HepG2 (cell line): Measurements from ENCODE around the gene SHISAL1. TPM values are rescaled to one million over a fixed set of nuclear protein-coding genes. Genes with fewer than 3 reads are reported as not detected.

ENCODE experiments used
- ATAC-seq: fragments of 200-7000 bp; cut with Tn5 transposase; 3 replicates; pipeline ENCODE4 v1.9.1; 2020; ENCODE audit warnings: mild to moderate bottlenecking, moderate library complexity
- BruUV-seq: library from RNA; stranded (reverse); fragments of 400-500 nt; replicated peaks from 2 replicates; lab custom pipeline; 2021; lab: Mats Ljungman, UMichigan
- CTCF ChIA-PET: fragments of 300-600 bp; formaldehyde crosslinking; extraction: SDS; loops from one replicate; lab custom pipeline; 2021; ENCODE audit warnings: low total read pairs, inconsistent platforms, low intra/inter-chr PET ratio; lab: Yijun Ruan, JAX
- POLR2A ChIA-PET: fragments of 350-600 bp; sonication (Branson Sonifier 250); formaldehyde crosslinking; loops from one replicate; lab custom pipeline; 2020; ENCODE audit warnings: antibody characterized with exemption, inconsistent platforms; lab: Yijun Ruan, JAX
- DNase-seq: peaks from one replicate; pipeline ENCODE4 v3.0.0-alpha.2; 2015; ENCODE audit warnings: low spot score
- FAIRE-seq: peaks from 3 replicates; lab custom pipeline; 2011; peaks lifted over from hg19 to GRCh38; lab: Jason Lieb, UNC
- H2AFZ ChIP-seq: one replicate; pipeline ENCODE4 v1.6.1; 2011; ENCODE audit warnings: low read length, inconsistent platforms
- H3K27ac ChIP-seq: fragments of 300-600 bp; 3 replicates; pipeline ENCODE4 v1.8.0; 2011; ENCODE audit warnings: mixed run types, mild to moderate bottlenecking, mixed read lengths, low read length, inconsistent platforms; ENCODE audit not compliant: insufficient read depth; ENCODE audit errors: extremely low read length
- H3K27me3 ChIP-seq, 2 experiments: fragments of 200-600 bp in 1 of 2; 2 replicates in 1 of 2; 3 replicates in 1 of 2; pipeline versions ENCODE4 v1.6.0 to v1.8.0; 2011; ENCODE audit warnings: low read length in 2 of 2, mild to moderate bottlenecking in 2 of 2, moderate library complexity in 2 of 2, inconsistent platforms in 1 of 2; ENCODE audit not compliant: insufficient read depth in 2 of 2, control insufficient read depth in 1 of 2
- H3K36me3 ChIP-seq, 2 experiments: fragments of 200-600 bp in 1 of 2; replicated peaks in 1 of 2; 2 replicates in 1 of 2; 3 replicates in 1 of 2; pipeline versions ENCODE4 v1.5.1 to v1.8.0; 2011; ENCODE audit warnings: low read length in 2 of 2, inconsistent platforms in 1 of 2; ENCODE audit not compliant: insufficient read depth in 2 of 2, control insufficient read depth in 1 of 2
- H3K4me1 ChIP-seq: 2 replicates; pipeline ENCODE4 v1.5.1; 2012; ENCODE audit warnings: low read length, inconsistent platforms; ENCODE audit not compliant: insufficient read depth
- H3K4me2 ChIP-seq: 2 replicates; pipeline ENCODE4 v1.6.0; 2011; ENCODE audit warnings: low read depth, low read length, inconsistent platforms
- H3K4me3 ChIP-seq, 3 experiments: fragments of 200-600 bp in 1 of 3; sonication (generic), shearing (Covaris generic) in 1 of 3; replicated peaks in 1 of 3; 2 replicates each; pipeline ENCODE4 v1.5.1; 2011 to 2016; ENCODE audit warnings: low read length in 3 of 3, inconsistent platforms in 2 of 3, low read depth in 2 of 3, mild to moderate bottlenecking in 2 of 3, control low read depth in 1 of 3, mixed read lengths in 1 of 3; ENCODE audit not compliant: insufficient read depth in 1 of 3
- H3K79me2 ChIP-seq: one replicate; pipeline ENCODE4 v1.6.1; 2011; ENCODE audit warnings: low read length, inconsistent platforms; ENCODE audit not compliant: insufficient read depth
- H3K9ac ChIP-seq: 2 replicates; pipeline ENCODE4 v1.6.0; 2011; ENCODE audit warnings: mild to moderate bottlenecking, low read depth, low read length, inconsistent platforms; ENCODE audit not compliant: insufficient read depth
- H3K9me3 ChIP-seq: 2 replicates; pipeline ENCODE4 v1.5.1; 2012; ENCODE audit warnings: mild to moderate bottlenecking, low read length
- H4K20me1 ChIP-seq: 2 replicates; pipeline ENCODE4 v1.6.0; 2011; ENCODE audit warnings: inconsistent platforms, mild to moderate bottlenecking, low read length, moderate library complexity; ENCODE audit not compliant: insufficient read depth
- ASH2L ChIP-seq: fragments of 300-600, 200-600 bp; sonication (generic); IDR thresholded peaks from 2 replicates; pipeline ENCODE4 v1.7.0; 2017; ENCODE audit warnings: low read depth, mild to moderate bottlenecking, moderate library complexity, mixed read lengths, low read length; ENCODE audit not compliant: insufficient read length
- BHLHE40 ChIP-seq: IDR thresholded peaks from 2 replicates; pipeline ENCODE4 v1.6.1; 2011; ENCODE audit warnings: low read length, improper control_type of control experiment
- BRF2 ChIP-seq: sonication (generic); formaldehyde crosslinking; IDR thresholded peaks from 2 replicates; pipeline ENCODE4 v1.8.1; 2022; ENCODE audit warnings: mild to moderate bottlenecking, missing genetic modification reagents
- IRF1 ChIP-seq: sonication (generic); formaldehyde crosslinking; IDR thresholded peaks from 2 replicates; pipeline ENCODE4 v1.4.0; 2020; ENCODE audit warnings: low read depth, mild to moderate bottlenecking, missing genetic modification reagents
- JUNB ChIP-seq: sonication (generic); formaldehyde crosslinking; IDR thresholded peaks from 2 replicates; pipeline ENCODE4 v1.8.0; 2022; ENCODE audit warnings: missing genetic modification reagents, mild to moderate bottlenecking, borderline replicate concordance
- NKX3-1 ChIP-seq: sonication (generic); formaldehyde crosslinking; IDR thresholded peaks from 2 replicates; pipeline ENCODE4 v1.5.0; 2020; ENCODE audit warnings: missing genetic modification reagents
- NRL ChIP-seq: sonication (generic); formaldehyde crosslinking; IDR thresholded peaks from 2 replicates; pipeline ENCODE4 v1.5.0; 2020; ENCODE audit warnings: missing genetic modification reagents, mild to moderate bottlenecking, moderate library complexity, borderline replicate concordance
- SUZ12 ChIP-seq: fragments of 150-350 bp; IDR thresholded peaks from 2 replicates; pipeline ENCODE4 v1.6.1; 2014; ENCODE audit warnings: low read depth, low read length
- TRIM22 ChIP-seq: fragments of 450-650 bp; IDR thresholded peaks from 2 replicates; pipeline ENCODE4 v1.6.1; 2017
- ZNF431 ChIP-seq: sonication (generic); formaldehyde crosslinking; IDR thresholded peaks from 2 replicates; pipeline ENCODE4 v1.9.0; 2022; ENCODE audit warnings: missing genetic modification reagents, low read depth, mild to moderate bottlenecking, borderline replicate concordance
- ZNF451 ChIP-seq: sonication (generic); formaldehyde crosslinking; IDR thresholded peaks from 2 replicates; pipeline ENCODE4 v1.5.0; 2020; ENCODE audit warnings: mild to moderate bottlenecking, missing genetic modification reagents
- ZNF501 ChIP-seq: sonication (generic); formaldehyde crosslinking; IDR thresholded peaks from 2 replicates; pipeline ENCODE4 v1.5.1; 2020; ENCODE audit warnings: mild to moderate bottlenecking, moderate library complexity, missing genetic modification reagents
- ZNF670 ChIP-seq: sonication (generic); formaldehyde crosslinking; IDR thresholded peaks from 2 replicates; pipeline ENCODE4 v1.8.0; 2022; ENCODE audit warnings: mild to moderate bottlenecking, missing genetic modification reagents, borderline replicate concordance
- WGBS: methylation state at CpG from one replicate; pipeline ENCODE4 v1.1.6; 2017; ENCODE audit warnings: low lambda C conversion rate; 5-methylcytosine and 5-hydroxymethylcytosine counted together
- in situ Hi-C: cut with HindIII; loops from 2 replicates; pipeline ENCODE4 v1.10.0; 2017; ENCODE audit warnings: low pct_unique_long_range_greater_than_20kb; ENCODE audit not compliant: extremely low pct_ligation_motif_present
- intact Hi-C: fragments of 100-400 bp; cut with micrococcal nuclease; formaldehyde crosslinking; loops from one replicate; pipeline ENCODE4 v1.10.0; 2022; ENCODE audit not compliant: unreplicated experiment
- polyA plus RNA-seq, 8 experiments: library from polyadenylated mRNA; depleted of rRNA in 3 of 8; stranded (reverse) in 7 of 8; unstranded in 1 of 8; fragments of >200 nt; fragmentation: Illumina TruSeq in 4 of 8; extraction: Trizol in 4 of 8; gene quantifications; 2 replicates each; pipeline versions ENCODE4 v1.2.1 to v1.2.3, GENCODE V29; 2011 to 2016; ENCODE audit warnings: low read depth in 4 of 8, missing spikeins in 1 of 8, mixed read lengths in 1 of 8; ENCODE audit not compliant: insufficient read depth in 1 of 8
- total RNA-seq, 5 experiments: library from RNA; depleted of rRNA; stranded (reverse); fragments of >200 nt; fragmentation: Illumina TruSeq; extraction: Trizol; gene quantifications; 2 replicates each; pipeline ENCODE4 v1.2.3, GENCODE V29; 2016; ENCODE audit warnings: low read depth in 1 of 5
- TF ChIP-seq, protein P1 (sequence below): sonication (generic); formaldehyde crosslinking; IDR thresholded peaks from 2 replicates; pipeline ENCODE4 v1.5.0; 2020; ENCODE audit warnings: missing genetic modification reagents

The SHISAL1 gene
- total and polyA plus RNA-seq, 2 of the 13 experiments (the other 11 are each of a cell fraction or from before 2014, with no cell fraction given) = not detected

DNA sequence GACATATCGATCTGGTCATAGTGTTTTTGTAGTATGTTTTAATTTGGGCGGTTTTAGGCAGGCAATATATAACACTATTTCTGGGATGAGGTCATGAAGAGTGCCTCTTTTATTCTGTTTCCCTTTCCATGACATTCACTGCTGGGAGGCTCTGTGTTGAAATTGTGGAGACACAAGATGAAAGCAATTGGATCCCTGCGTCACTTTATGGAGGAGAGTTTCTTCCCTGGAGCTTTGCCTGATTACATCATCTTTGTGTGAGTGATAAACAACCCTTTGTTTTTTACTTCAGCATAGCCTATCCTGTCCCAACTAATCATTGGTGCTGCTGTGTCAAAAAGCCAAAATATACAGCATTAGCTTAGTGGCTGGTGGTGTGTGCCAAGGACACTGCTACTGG lies 83.4 kb downstream of the SHISAL1 start:
- in situ Hi-C loops = no loop called here
- no peak for TF ChIP-seq TRIM22
- TF ChIP-seq ZNF501 (CRISPR knock-in tag) = no peak
- no peak for TF ChIP-seq ZNF670 (CRISPR knock-in tag)
- no peak for TF ChIP-seq BRF2 (CRISPR knock-in tag)
- TF ChIP-seq ASH2L = no peak
- TF ChIP-seq JUNB (CRISPR knock-in tag) = no peak
- no peak for TF ChIP-seq IRF1 (CRISPR knock-in tag)
- TF ChIP-seq ZNF451 (CRISPR knock-in tag) = no peak
- no peak for TF ChIP-seq ZNF431
- no peak for TF ChIP-seq NKX3-1
- TF ChIP-seq NRL = no peak
- TF ChIP-seq SUZ12 = no peak
- TF ChIP-seq, protein P1, sequence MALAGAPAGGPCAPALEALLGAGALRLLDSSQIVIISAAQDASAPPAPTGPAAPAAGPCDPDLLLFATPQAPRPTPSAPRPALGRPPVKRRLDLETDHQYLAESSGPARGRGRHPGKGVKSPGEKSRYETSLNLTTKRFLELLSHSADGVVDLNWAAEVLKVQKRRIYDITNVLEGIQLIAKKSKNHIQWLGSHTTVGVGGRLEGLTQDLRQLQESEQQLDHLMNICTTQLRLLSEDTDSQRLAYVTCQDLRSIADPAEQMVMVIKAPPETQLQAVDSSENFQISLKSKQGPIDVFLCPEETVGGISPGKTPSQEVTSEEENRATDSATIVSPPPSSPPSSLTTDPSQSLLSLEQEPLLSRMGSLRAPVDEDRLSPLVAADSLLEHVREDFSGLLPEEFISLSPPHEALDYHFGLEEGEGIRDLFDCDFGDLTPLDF (CRISPR knock-in tag) = no peak
- no peak for TF ChIP-seq BHLHE40
- Histone ChIP-seq H3K27me3 (no peaks in the 10 kb centered on the region; a peak in 1 of 5 replicates), H4K20me1 (no peaks in the 10 kb centered on the region), H3K9ac (no peak overlapping the region), H3K4me1 (no peaks in the 10 kb centered on the region), H2AFZ (no peak overlapping the region), H3K36me3 (no peaks in the 10 kb centered on the region), H3K4me2 (no peak overlapping the region), H3K9me3 (peaks cover 7% of the 10 kb centered on the region; the same call in 1 of the 2 replicates), H3K79me2 (no peaks in the 10 kb centered on the region), H3K27ac (no peak overlapping the region), H3K4me3 (no peak overlapping the region)
- ChIA-PET CTCF (no interaction called here), POLR2A (no interaction called here)
- ATAC-seq (no peak), DNase-seq (no peak), FAIRE-seq (no peak)
- 2% methylated on average over 3 of the region's 3 CpGs for WGBS
- BruUV-seq = no TSS peak
- intact Hi-C loops = no loop called here
